GM12873 (cell line): Measurements from ENCODE around the gene SOBP.

ENCODE experiments used
- CTCF ChIP-seq: IDR thresholded peaks from 2 replicates; pipeline ENCODE4 v1.5.1; 2012; ENCODE audit warnings: low read depth, mild to moderate bottlenecking, moderate library complexity, low read length, control low read depth; ENCODE audit not compliant: insufficient read depth; ENCODE audit errors: missing control alignments

Gene SOBP

GRCh38 chr6:107614828-107615227 is 124.9 kb downstream of the SOBP start:
- no peak for TF ChIP-seq CTCF

- no peak for TF ChIP-seq CTCF
These were observed 126.9 kb downstream of the SOBP start for GRCh38 chr6:107616775-107617174.

GRCh38 chr6:107617341-107617932 is 127.5 kb downstream of the SOBP start:
- no peak for TF ChIP-seq CTCF

GRCh38 chr6:107618672-107619071 is 128.8 kb downstream of the SOBP start:
- no peak for TF ChIP-seq CTCF

GRCh38 chr6:107620732-107621131 is 130.8 kb downstream of the SOBP start:
- TF ChIP-seq CTCF = no peak

GRCh38 chr6:107621229-107621937 is 131.5 kb downstream of the SOBP start:
- TF ChIP-seq CTCF = no peak

- no peak for TF ChIP-seq CTCF
These were observed 132.4 kb downstream of the SOBP start for GRCh38 chr6:107622269-107622668.
